Upper lobe of left lung (tissue), 6 donors: ENCODE results near the gene GGN. TPM values are rescaled to one million over a fixed set of nuclear protein-coding genes. Genes with fewer than 3 reads are reported as not detected.

ENCODE experiments used
- ATAC-seq, 2 donors: fragments of 200-7000 bp; cut with Tn5 transposase; one replicate each; pipeline ENCODE4 v1.9.1; 2022; ENCODE audit warnings: mild to moderate bottlenecking in 2 of 2, moderate library complexity in 2 of 2; ENCODE audit not compliant: low FRiP score in 2 of 2
- DNase-seq, 2 donors: peaks; one replicate each; pipeline ENCODE4 v3.0.0-alpha.2; 2019 to 2020
- H3K27ac ChIP-seq, 4 donors: fragments of 200-600 bp; sonication (generic); one replicate each; pipeline ENCODE4 v1.5.1; 2016 to 2019
- H3K27me3 ChIP-seq, 4 donors: fragments of 200-600 bp; sonication (generic); one replicate each; pipeline ENCODE4 v1.5.1; 2017 to 2019
- H3K36me3 ChIP-seq, 4 donors: fragments of 200-600 bp; sonication (generic); one replicate each; pipeline ENCODE4 v1.5.1; 2016 to 2019
- H3K4me1 ChIP-seq, 4 donors: fragments of 200-600 bp; sonication (generic); one replicate each; pipeline ENCODE4 v1.5.1; 2018 to 2019
- H3K4me3 ChIP-seq, 4 donors: fragments of 200-600 bp; sonication (generic); one replicate each; pipeline ENCODE4 v1.5.1; 2017 to 2019; ENCODE audit warnings: mild to moderate bottlenecking in 2 of 4, moderate library complexity in 1 of 4
- H3K9me3 ChIP-seq, 4 donors: fragments of 200-600 bp; sonication (generic); one replicate each; pipeline ENCODE4 v1.5.1; 2018 to 2019
- CTCF ChIP-seq, 6 experiments: fragments of 450-650 bp in 4 of 6; fragments of 200-600 bp in 2 of 6; sonication (generic) in 2 of 6; IDR thresholded peaks; one replicate each; pipeline ENCODE4 v1.5.1; 2016 to 2019; ENCODE audit warnings: antibody characterized with exemption in 6 of 6
- EP300 ChIP-seq, 4 donors: sonication (generic); formaldehyde crosslinking; IDR thresholded peaks; one replicate each; pipeline ENCODE4 v1.5.1; 2017; ENCODE audit warnings: antibody characterized with exemption in 4 of 4, control low read depth in 2 of 4
- POLR2A ChIP-seq, 4 donors: fragments of 450-650 bp; IDR thresholded peaks; one replicate each; pipeline ENCODE4 v1.5.1; 2016 to 2017; ENCODE audit warnings: antibody characterized with exemption in 4 of 4, mild to moderate bottlenecking in 2 of 4
- POLR2AphosphoS5 ChIP-seq, 2 donors: sonication (generic); formaldehyde crosslinking; IDR thresholded peaks; one replicate each; pipeline ENCODE4 v1.5.1; 2017; ENCODE audit warnings: antibody characterized with exemption in 2 of 2
- WGBS, 2 donors: methylation state at CpG; one replicate each; pipeline ENCODE4 v1.1.5; 2017 to 2018; 5-methylcytosine and 5-hydroxymethylcytosine counted together
- total RNA-seq, 6 donors: library from RNA; depleted of rRNA in 4 of 6; stranded (reverse); fragments of >200 nt in 4 of 6; gene quantifications; one replicate each; pipeline versions ENCODE4 v1.1.0 to v1.2.1, GENCODE V29; 2016 to 2021
- donor health status: DM: no; HTN: no; CAD: no; lungs with moderate emphysema.
- donor health status: DM: no; HTN: yes; CAD: no; lungs with severe emphysema.

Gene GGN
- total RNA-seq, 6 donors from 2014 or later = 0.44 to 8.4 (median 0.95) TPM

- no peak overlapping the region for H3K4me3 ChIP-seq
- TF ChIP-seq EP300 (IDR thresholded peaks at IDR 0.05) (no peak), POLR2AphosphoS5 (IDR thresholded peaks at IDR 0.05) (no peak), CTCF (IDR thresholded peaks at IDR 0.05) (no peak), POLR2A (IDR thresholded peaks at IDR 0.05) (no peak)
- DNase-seq (no peak), ATAC-seq (no peak)
- H3K9me3 ChIP-seq = no peaks in the 10 kb centered on the region
- H3K4me1 ChIP-seq = peaks cover 8 to 17% (median 12%) of the 10 kb centered on the region in 4 donors
- H3K27me3 ChIP-seq = no peaks in the 10 kb centered on the region
- H3K27ac ChIP-seq = no peak overlapping the region
- H3K36me3 ChIP-seq = peaks cover 0 to 42% (median 11%) of the 10 kb centered on the region in 4 donors
- WGBS, 2 donors = 92 to 95% methylated on average over 6 of the region's 6 CpGs
These were observed 17.0 kb upstream of the GGN start for GRCh38 chr19:38404858-38405257.

GRCh38 chr19:38402967-38403674 lies 15.3 kb upstream of the GGN start, which contains the start of gene FAM98C:
Gene FAM98C, plus strand, starts transcription at chr19:38403093. Its CDS starts 61 bp downstream, at chr19:38403154.
- Histone ChIP-seq H3K36me3 (peaks cover 0 to 34% (median 10%) of the 10 kb centered on the region in 4 donors), H3K27ac (peak within 1 kb of the TSS; percentile 75 to 95 (median 87)), H3K9me3 (no peaks in the 10 kb centered on the region), H3K27me3 (peaks cover 0 to 10% (median 0%) of the 10 kb centered on the region in 4 donors), H3K4me3 (peak within 1 kb of the TSS; percentile 72 to 98 (median 84)), H3K4me1 (peaks cover 8 to 17% (median 12%) of the 10 kb centered on the region in 4 donors)
- TF ChIP-seq CTCF (IDR thresholded peaks at IDR 0.05) (peak; percentile 95 to 100 (median 100)), POLR2A (IDR thresholded peaks at IDR 0.05) (peak in 1 of 4 donors; percentile 65), POLR2AphosphoS5 (IDR thresholded peaks at IDR 0.05) (peak; percentile 33 to 53), EP300 (IDR thresholded peaks at IDR 0.05) (no peak)
- WGBS, 2 donors = 0 to 1% methylated on average over 20 to 23 of the region's 82 CpGs
- peak; percentile 97 to 99 for ATAC-seq
- DNase-seq = peak; percentile 96 to 100

- Histone ChIP-seq H3K27ac (peak overlapping the region in 2 of 4 donors; percentile 93 to 95), H3K4me1 (peaks cover 8 to 17% (median 12%) of the 10 kb centered on the region in 4 donors), H3K27me3 (peaks cover 0 to 11% (median 0%) of the 10 kb centered on the region in 4 donors), H3K9me3 (no peaks in the 10 kb centered on the region), H3K4me3 (peak overlapping the region; percentile 4 to 98 (median 80)), H3K36me3 (peaks cover 0 to 29% (median 9%) of the 10 kb centered on the region in 4 donors)
- TF ChIP-seq EP300 (IDR thresholded peaks at IDR 0.05) (no peak), POLR2A (IDR thresholded peaks at IDR 0.05) (no peak), POLR2AphosphoS5 (IDR thresholded peaks at IDR 0.05) (no peak), CTCF (IDR thresholded peaks at IDR 0.05) (no peak)
- 7% methylated on average over 17 to 18 of the region's 18 CpGs for WGBS, 2 donors
- DNase-seq (no peak), ATAC-seq (peak in 1 of 2 donors; percentile 0)
These were observed 14.8 kb upstream of the GGN start for GRCh38 chr19:38402623-38402966.

- Histone ChIP-seq H3K36me3 (peaks cover 0 to 14% (median 3%) of the 10 kb centered on the region in 4 donors), H3K27me3 (peaks cover 0 to 26% (median under 1%) of the 10 kb centered on the region in 4 donors), H3K9me3 (no peaks in the 10 kb centered on the region), H3K4me3 (no peak overlapping the region), H3K27ac (no peak overlapping the region), H3K4me1 (peaks cover 8 to 17% (median 12%) of the 10 kb centered on the region in 4 donors)
- no peak for ATAC-seq
- TF ChIP-seq POLR2A (IDR thresholded peaks at IDR 0.05) = no peak
- TF ChIP-seq POLR2AphosphoS5 (IDR thresholded peaks at IDR 0.05) = no peak
- no peak for TF ChIP-seq CTCF (IDR thresholded peaks at IDR 0.05)
- DNase-seq = no peak
- WGBS, 2 donors = 76 to 80% methylated on average over 3 of the region's 3 CpGs
These were observed 13.3 kb upstream of the GGN start for GRCh38 chr19:38401148-38401547.
